HepG2 (cell line): Measurements from ENCODE around the gene DNM3. TPM values are rescaled to one million over a fixed set of nuclear protein-coding genes. Genes with fewer than 3 reads are reported as not detected.
A peak's percentile ranks its signal among the peaks of the same experiment; 100 is the strongest.

Experiments
- AHDC1 ChIP-seq: sonication (generic); formaldehyde crosslinking; IDR thresholded peaks from 2 replicates; pipeline ENCODE4 v1.5.1; 2020; ENCODE audit warnings: mild to moderate bottlenecking, missing genetic modification reagents, borderline replicate concordance
- ATM ChIP-seq: fragments of 450-650 bp; IDR thresholded peaks from 2 replicates; pipeline ENCODE4 v1.7.1; 2017; ENCODE audit warnings: mild to moderate bottlenecking, borderline replicate concordance
- CEBPG ChIP-seq: IDR thresholded peaks from 2 replicates; pipeline ENCODE4 v1.6.1; 2016
- DR1 ChIP-seq: sonication (generic); formaldehyde crosslinking; IDR thresholded peaks from 2 replicates; pipeline ENCODE4 v1.8.0; 2021; ENCODE audit warnings: mild to moderate bottlenecking, missing genetic modification reagents, inconsistent platforms
- FOSL2 ChIP-seq: sonication (generic); formaldehyde crosslinking; IDR thresholded peaks from 2 replicates; pipeline ENCODE4 v1.4.0; 2020; ENCODE audit warnings: missing genetic modification reagents
- FOXK2 ChIP-seq: fragments of 450-650 bp; IDR thresholded peaks from 2 replicates; pipeline ENCODE4 v1.6.1; 2016
- HDAC1 ChIP-seq: sonication (generic); formaldehyde crosslinking; IDR thresholded peaks from 2 replicates; pipeline ENCODE4 v1.5.1; 2020; ENCODE audit warnings: mild to moderate bottlenecking, missing genetic modification reagents
- HNF4A ChIP-seq: sonication (generic); formaldehyde crosslinking; IDR thresholded peaks from 2 replicates; pipeline ENCODE4 v1.4.0; 2020; ENCODE audit warnings: missing genetic modification reagents
- IRF9 ChIP-seq: sonication (generic); formaldehyde crosslinking; IDR thresholded peaks from 2 replicates; pipeline ENCODE4 v1.8.0; 2022; ENCODE audit warnings: missing genetic modification reagents, mild to moderate bottlenecking, borderline replicate concordance
- KDM5B ChIP-seq: sonication (generic); formaldehyde crosslinking; IDR thresholded peaks from 2 replicates; pipeline ENCODE4 v1.4.0; 2020; ENCODE audit warnings: missing genetic modification reagents, mild to moderate bottlenecking, borderline replicate concordance
- KLF12 ChIP-seq: sonication (generic); formaldehyde crosslinking; IDR thresholded peaks from 2 replicates; pipeline ENCODE4 v1.4.0; 2020; ENCODE audit warnings: missing genetic modification reagents, borderline replicate concordance
- MNT ChIP-seq: fragments of 450-650 bp; IDR thresholded peaks from 2 replicates; pipeline ENCODE4 v1.6.1; 2016
- MTA1 ChIP-seq: sonication (generic); formaldehyde crosslinking; IDR thresholded peaks from 2 replicates; pipeline ENCODE4 v1.4.0; 2020; ENCODE audit warnings: missing genetic modification reagents, mild to moderate bottlenecking, borderline replicate concordance
- MTF2 ChIP-seq: sonication (generic); formaldehyde crosslinking; IDR thresholded peaks from 2 replicates; pipeline ENCODE4 v1.5.0; 2020; ENCODE audit warnings: missing genetic modification reagents, borderline replicate concordance
- NR3C1 ChIP-seq: sonication (generic); formaldehyde crosslinking; IDR thresholded peaks from 2 replicates; pipeline ENCODE4 v1.4.0; 2020; ENCODE audit warnings: missing genetic modification reagents
- PCBP1 ChIP-seq: fragments of 200-400 bp; formaldehyde crosslinking; IDR thresholded peaks from 2 replicates; pipeline ENCODE4 v1.6.1; 2017; ENCODE audit warnings: mild to moderate bottlenecking, low read depth, low read length, borderline replicate concordance
- RFXAP ChIP-seq: sonication (generic); formaldehyde crosslinking; IDR thresholded peaks from 2 replicates; pipeline ENCODE4 v1.4.0; 2020; ENCODE audit warnings: missing genetic modification reagents, borderline replicate concordance
- TBP ChIP-seq: sonication (generic); formaldehyde crosslinking; IDR thresholded peaks from 2 replicates; pipeline ENCODE4 v1.5.0; 2020; ENCODE audit warnings: missing genetic modification reagents
- ZNF251 ChIP-seq: sonication (generic); formaldehyde crosslinking; IDR thresholded peaks from 2 replicates; pipeline ENCODE4 v1.9.0; 2021; ENCODE audit warnings: mild to moderate bottlenecking, missing genetic modification reagents
- ZNF816 ChIP-seq: sonication (generic); formaldehyde crosslinking; IDR thresholded peaks from 2 replicates; pipeline ENCODE4 v1.8.0; 2022; ENCODE audit warnings: missing genetic modification reagents, mild to moderate bottlenecking, borderline replicate concordance
- ZSCAN25 ChIP-seq: sonication (generic); formaldehyde crosslinking; IDR thresholded peaks from 2 replicates; pipeline ENCODE4 v1.8.0; 2022; ENCODE audit warnings: mild to moderate bottlenecking, missing genetic modification reagents
- polyA plus RNA-seq, 8 experiments: library from polyadenylated mRNA; depleted of rRNA in 3 of 8; stranded (reverse) in 7 of 8; unstranded in 1 of 8; fragments of >200 nt; fragmentation: Illumina TruSeq in 4 of 8; extraction: Trizol in 4 of 8; gene quantifications; 2 replicates each; pipeline versions ENCODE4 v1.2.1 to v1.2.3, GENCODE V29; 2011 to 2016; ENCODE audit warnings: low read depth in 4 of 8, missing spikeins in 1 of 8, mixed read lengths in 1 of 8; ENCODE audit not compliant: insufficient read depth in 1 of 8
- total RNA-seq, 5 experiments: library from RNA; depleted of rRNA; stranded (reverse); fragments of >200 nt; fragmentation: Illumina TruSeq; extraction: Trizol; gene quantifications; 2 replicates each; pipeline ENCODE4 v1.2.3, GENCODE V29; 2016; ENCODE audit warnings: low read depth in 1 of 5

DNM3 gene
- total and polyA plus RNA-seq, 2 of the 13 experiments (the other 11 are each of a cell fraction or from before 2014, with no cell fraction given) = 0.05 TPM; not detected in 1

GRCh38 chr1:172448995-172449584 is 607.8 kb downstream of the DNM3 start (continued):
- TF ChIP-seq HDAC1 (CRISPR knock-in tag) (0 out of 2 replicates have a peak, but pooled peaks have one; percentile 4), RFXAP (CRISPR knock-in tag) (no peak), MTA1 (no peak), TBP (CRISPR knock-in tag) (no peak), KDM5B (no peak), HNF4A (CRISPR knock-in tag) (peak; percentile 72), ZNF816 (CRISPR knock-in tag) (no peak), CEBPG (CRISPR knock-in tag) (peak; percentile 78), MTF2 (CRISPR knock-in tag) (no peak), ZNF251 (CRISPR knock-in tag) (no peak), MNT (no peak), AHDC1 (peak; percentile 26; the same call in 1 of the 2 replicates), KLF12 (CRISPR knock-in tag) (no peak), FOSL2 (CRISPR knock-in tag) (peak; percentile 97), ZSCAN25 (CRISPR knock-in tag) (no peak), IRF9 (CRISPR knock-in tag) (no peak), ATM (no peak), NR3C1 (CRISPR knock-in tag) (no peak), FOXK2 (peak; percentile 55; the same call in 1 of the 2 replicates), PCBP1 (no peak), DR1 (CRISPR knock-in tag) (no peak)
